ENCODE results near the gene PPP6R1. TPM values are rescaled to one million over a fixed set of nuclear protein-coding genes. Genes with fewer than 3 reads are reported as not detected.
A peak's percentile ranks its signal among the peaks of the same experiment; 100 is the strongest.

PPP6R1 gene
- total RNA-seq (2022) (70.6 and 78.9 TPM in 2 replicates), Bru-seq, nascent RNA (percentile 62 among the genes with signal in this experiment), BruChase-seq, experiment 1, labeled RNA remaining after a 6-hour chase (percentile 79 among the genes with signal in this experiment), BruChase-seq, experiment 2, labeled RNA remaining after a 2-hour chase (percentile 65 among the genes with signal in this experiment)
- long read RNA-seq, transcript PPP6R1-204 (7 exons, 2,389 nt): minor isoform, 7 of 186 reads
- long read RNA-seq, transcript PPP6R1-201 (24 exons, 3,961 nt): major isoform, 122 of 186 reads
- long read RNA-seq, partial matches to known transcripts: 34 of 186 reads
- long read RNA-seq, other reads (novel, unspliced or antisense): 23 of 186 reads

- Mint-ChIP-seq H3K4me1 (ENCODE audit: insufficient read depth, unreplicated experiment) (peaks cover 34% of the 10 kb centered on the region), H3K27ac (ENCODE audit: low read depth, unreplicated experiment) (peak within 1 kb of the TSS; percentile 92), H3K4me3 (ENCODE audit: unreplicated experiment) (peak within 1 kb of the TSS; percentile 88), H3K9me3 (ENCODE audit: unreplicated experiment) (no peaks in the 10 kb centered on the region), H3K36me3 (ENCODE audit: insufficient read depth, unreplicated experiment) (peaks cover 38% of the 10 kb centered on the region), H3K27me3 (ENCODE audit: insufficient read depth, unreplicated experiment) (no peaks in the 10 kb centered on the region)
- no TSS peak for BruUV-seq (replicated peaks)
- ChIA-PET CTCF (interaction anchor here (0.6 to 1.9 kb wide), 7 partner anchors 21 to 245 kb away, joined by 3 to 6 read pairs (median 4); partner anchors contain the start of gene DNAAF3), POLR2A (interaction anchor here (0.5 to 2.1 kb wide), 40 partner anchors 9 to 395 kb away, joined by 3 to 52 read pairs (median 5); partner anchors contain the start of genes BRSK1, DNAAF3, FIZ1 and HSPBP1)
- intact Hi-C loops (cut with micrococcal nuclease): loop anchor here (1.0 to 5.0 kb wide), 3 partner anchors 43 to 340 kb away; partner anchors contain the start of genes DNAAF3 and FIZ1
- TF ChIP-seq CTCF (IDR thresholded peaks at IDR 0.05; ENCODE audit: unreplicated experiment): no peak
- peak; percentile 99 for DNase-seq (ENCODE audit: unreplicated experiment)
Observed at GRCh38 chr19:55258828-55259539, at the start of gene PPP6R1. Gene PPP6R1 (minus strand): TSS chr19:55259017. CDS start chr19:55247103, 11,914 bp downstream.

GRCh38 chr19:55308281-55308680 is 49.5 kb upstream of the PPP6R1 start:
- no peak for TF ChIP-seq CTCF (IDR thresholded peaks at IDR 0.05; ENCODE audit: unreplicated experiment)
- ChIA-PET CTCF (interaction anchor here (0.6 kb wide), 1 partner anchor 110 kb away, joined by 3 read pairs; no protein-coding TSS in a partner anchor), POLR2A (interaction anchor here (0.6 kb wide), 1 partner anchor 31 kb away, joined by 5 read pairs; the partner anchor contains the start of gene KMT5C)
- intact Hi-C loops (cut with micrococcal nuclease): no loop called here
- H3K27me3 Mint-ChIP-seq (ENCODE audit: insufficient read depth, unreplicated experiment): no peaks in the 10 kb centered on the region
- no peaks in the 10 kb centered on the region for H3K4me1 Mint-ChIP-seq (ENCODE audit: insufficient read depth, unreplicated experiment)
- BruUV-seq (replicated peaks): no TSS peak
- no peaks in the 10 kb centered on the region for H3K9me3 Mint-ChIP-seq (ENCODE audit: unreplicated experiment)
- no peak overlapping the region for H3K4me3 Mint-ChIP-seq (ENCODE audit: unreplicated experiment)
- peaks cover 5% of the 10 kb centered on the region for H3K36me3 Mint-ChIP-seq (ENCODE audit: insufficient read depth, unreplicated experiment)
- no peak overlapping the region for H3K27ac Mint-ChIP-seq (ENCODE audit: low read depth, unreplicated experiment)
- DNase-seq (ENCODE audit: unreplicated experiment): no peak

- no TSS peak for BruUV-seq (replicated peaks)
- no peak for DNase-seq (ENCODE audit: unreplicated experiment)
- POLR2A ChIA-PET: interaction anchor here (1.4 kb wide), 1 partner anchor 80 kb away, joined by 3 read pairs; no protein-coding TSS in a partner anchor
- Mint-ChIP-seq H3K9me3 (ENCODE audit: unreplicated experiment) (no peaks in the 10 kb centered on the region), H3K4me3 (ENCODE audit: unreplicated experiment) (no peak overlapping the region), H3K36me3 (ENCODE audit: insufficient read depth, unreplicated experiment) (peaks cover 5% of the 10 kb centered on the region), H3K4me1 (ENCODE audit: insufficient read depth, unreplicated experiment) (no peaks in the 10 kb centered on the region), H3K27me3 (ENCODE audit: insufficient read depth, unreplicated experiment) (no peaks in the 10 kb centered on the region), H3K27ac (ENCODE audit: low read depth, unreplicated experiment) (no peak overlapping the region)
- no peak for TF ChIP-seq CTCF (IDR thresholded peaks at IDR 0.05; ENCODE audit: unreplicated experiment)
- CTCF ChIA-PET: interaction anchor here (0.6 to 2.4 kb wide), 6 partner anchors 10 to 346 kb away, joined by 3 to 11 read pairs (median 3); partner anchors contain the start of gene KMT5C
- intact Hi-C loops (cut with micrococcal nuclease): no loop called here
Observed at GRCh38 chr19:55306712-55307111, 47.9 kb upstream of the PPP6R1 start.
